IPS-15b (cell line): ENCODE data around the gene DSTYK.
A peak's percentile ranks its signal among the peaks of the same experiment; 100 is the strongest.
"Not testable (repeated sequence)": the region's sequence is repeated elsewhere in the genome, so short reads cannot be mapped to it uniquely, and the experiment has no call there.

Experiments used
- H3K27me3 ChIP-seq: one replicate; pipeline ENCODE4 v1.6.1; 2013; ENCODE audit warnings: low read length; ENCODE audit not compliant: control insufficient read depth, insufficient read depth
- H3K36me3 ChIP-seq: one replicate; pipeline ENCODE4 v1.6.1; 2013; ENCODE audit warnings: low read length; ENCODE audit not compliant: control insufficient read depth, insufficient read depth
- H3K4me1 ChIP-seq: one replicate; pipeline ENCODE4 v1.6.1; 2013; ENCODE audit warnings: mild to moderate bottlenecking, low read length; ENCODE audit not compliant: control insufficient read depth, insufficient read depth
- H3K4me3 ChIP-seq: one replicate; pipeline ENCODE4 v1.5.1; 2013; ENCODE audit warnings: low read depth, low read length
- H3K9ac ChIP-seq: one replicate; pipeline ENCODE4 v1.6.1; 2013; ENCODE audit warnings: low read depth, mild to moderate bottlenecking, low read length
- H3K9me3 ChIP-seq: one replicate; pipeline ENCODE4 v1.6.1; 2013; ENCODE audit warnings: mild to moderate bottlenecking, low read length; ENCODE audit not compliant: control insufficient read depth, insufficient read depth

DSTYK gene

DNA sequence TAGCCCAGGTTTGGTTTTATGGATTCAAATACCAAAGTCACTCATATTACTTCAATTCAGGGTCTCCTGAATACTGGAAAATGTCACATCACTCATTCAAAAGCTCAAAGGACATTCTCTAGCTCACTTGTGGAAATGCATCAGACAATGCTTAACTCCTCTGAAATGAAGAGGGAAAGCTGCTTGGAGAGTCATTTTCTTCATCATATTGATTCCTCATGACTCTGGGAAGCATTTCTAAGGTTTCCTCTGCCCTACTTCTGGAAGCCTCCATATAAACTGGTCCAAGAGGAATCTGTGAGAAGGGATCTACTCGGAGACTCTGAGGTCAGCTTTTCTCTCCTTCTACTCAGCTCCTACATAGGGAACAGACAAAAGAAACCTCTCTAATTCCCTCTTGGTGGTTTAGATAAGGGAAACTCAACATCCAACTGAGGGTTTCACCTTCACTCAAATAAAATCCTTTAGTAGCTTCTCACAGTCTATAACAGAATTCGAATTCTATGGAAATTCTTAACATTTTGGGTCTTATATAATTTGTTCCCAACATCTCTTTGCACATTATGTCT lies 53.4 kb downstream of the DSTYK start:
- Histone ChIP-seq H3K36me3 (peaks cover 57% of the 10 kb centered on the region), H3K9ac (no peak overlapping the region), H3K4me3 (no peak overlapping the region), H3K9me3 (peaks cover 17% of the 10 kb centered on the region), H3K27me3 (no peaks in the 10 kb centered on the region), H3K4me1 (no peaks in the 10 kb centered on the region)

- not testable (repeated sequence) for H3K4me3 ChIP-seq, H3K27me3 ChIP-seq, H3K4me1 ChIP-seq, H3K9ac ChIP-seq
- Histone ChIP-seq H3K9me3 (peaks cover 17% of the 10 kb centered on the region), H3K36me3 (peaks cover 44% of the 10 kb centered on the region)
These were observed 55.7 kb downstream of the DSTYK start for GRCh38 chr1:205155665-205156377.

DNA sequence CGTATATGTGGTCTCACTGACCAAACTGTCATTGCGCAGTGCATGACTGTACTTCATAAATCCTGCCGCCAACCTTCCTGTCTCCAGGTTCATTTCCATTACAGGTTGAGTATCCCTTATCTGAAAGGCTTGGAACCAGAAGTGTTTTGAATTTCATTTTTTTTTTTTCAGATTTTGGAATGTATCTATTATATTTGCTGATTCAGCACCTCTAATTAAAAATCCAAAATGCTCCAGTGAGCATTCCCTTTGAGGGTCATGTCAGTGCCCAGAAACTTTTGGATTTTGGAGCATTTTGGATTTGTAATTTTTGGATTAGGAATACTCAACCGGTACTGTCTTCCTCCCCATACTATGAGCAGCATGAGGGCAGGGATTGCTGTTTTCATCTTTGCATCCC lies 59.0 kb downstream of the DSTYK start:
- no peak overlapping the region for H3K4me3 ChIP-seq
- H3K36me3 ChIP-seq, result peaks cover 22% of the 10 kb centered on the region
- H3K9ac ChIP-seq, result no peak overlapping the region

DNA sequence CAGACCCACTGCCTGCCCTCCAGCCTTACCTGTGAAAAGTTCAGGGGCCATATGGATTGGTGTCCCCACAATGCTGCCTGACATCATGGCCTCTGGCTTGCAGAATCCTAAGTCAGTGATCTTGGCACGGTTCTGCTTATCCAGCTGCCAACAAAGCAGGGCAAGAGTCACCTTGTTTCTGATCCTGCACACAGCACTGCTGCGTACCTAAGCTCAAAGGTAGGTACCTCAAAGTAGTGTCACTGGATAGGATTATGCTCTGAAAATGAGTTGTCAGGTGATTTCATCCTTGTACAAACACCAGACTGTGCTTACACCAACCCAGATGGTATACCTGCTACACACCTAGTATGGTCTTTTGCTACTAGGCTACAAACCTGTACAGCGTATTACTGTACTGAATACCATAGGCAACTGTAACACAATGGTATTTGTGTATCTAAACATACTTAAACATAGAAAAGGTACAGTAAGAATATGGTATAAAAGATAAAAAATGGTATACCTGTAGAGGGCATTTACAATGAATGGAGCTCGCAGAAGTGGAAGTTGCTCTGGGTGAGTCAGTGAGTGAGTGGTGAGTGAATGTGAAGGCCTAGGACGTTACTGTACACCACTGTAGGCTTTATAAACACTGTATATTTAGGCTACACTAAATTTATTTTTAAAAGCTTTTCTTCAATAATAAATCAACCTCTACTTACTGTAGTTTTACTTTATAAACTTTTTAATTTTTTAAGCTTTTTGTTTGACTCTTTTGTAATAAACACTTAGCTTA lies 60.7 kb downstream of the DSTYK start:
- Histone ChIP-seq H3K4me3 (no peak overlapping the region), H3K27me3 (no peaks in the 10 kb centered on the region), H3K4me1 (no peaks in the 10 kb centered on the region), H3K36me3 (peaks cover 7% of the 10 kb centered on the region), H3K9ac (no peak overlapping the region), H3K9me3 (peaks cover 3% of the 10 kb centered on the region)

More for the DNA sequence above, 59.0 kb downstream of the DSTYK start:
- peaks cover 17% of the 10 kb centered on the region for H3K9me3 ChIP-seq
- H3K27me3 ChIP-seq, result no peaks in the 10 kb centered on the region
- H3K4me1 ChIP-seq, result no peaks in the 10 kb centered on the region

- Histone ChIP-seq H3K4me1 (no peaks in the 10 kb centered on the region), H3K36me3 (peaks cover 4% of the 10 kb centered on the region), H3K27me3 (no peaks in the 10 kb centered on the region), H3K4me3 (no peak overlapping the region), H3K9ac (no peak overlapping the region), H3K9me3 (no peaks in the 10 kb centered on the region)
These were observed 64.2 kb downstream of the DSTYK start for GRCh38 chr1:205147191-205147835.

DNA sequence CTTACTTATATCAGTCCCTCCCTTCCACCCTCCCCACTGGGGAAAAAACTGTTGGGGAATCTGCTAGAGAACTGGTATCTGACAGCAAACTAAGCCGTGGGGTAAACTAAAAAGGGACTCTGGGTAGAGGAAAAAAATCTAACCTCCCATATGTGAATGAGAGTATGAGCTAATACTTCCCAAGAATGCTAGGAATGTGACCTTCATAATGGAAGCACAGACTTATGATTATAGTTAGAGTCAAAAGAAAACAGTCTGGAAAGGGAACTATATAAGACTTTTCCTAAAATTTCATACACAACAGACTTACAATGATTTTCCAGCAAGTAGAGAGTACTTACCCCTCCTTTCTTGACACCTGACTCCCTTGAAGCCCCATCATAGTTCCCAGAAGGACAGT lies 66.8 kb downstream of the DSTYK start:
- Histone ChIP-seq H3K4me3 (no peak overlapping the region), H3K9ac (no peak overlapping the region), H3K36me3 (peaks cover 4% of the 10 kb centered on the region), H3K27me3 (no peaks in the 10 kb centered on the region), H3K4me1 (peaks cover 4% of the 10 kb centered on the region), H3K9me3 (no peaks in the 10 kb centered on the region)

DNA sequence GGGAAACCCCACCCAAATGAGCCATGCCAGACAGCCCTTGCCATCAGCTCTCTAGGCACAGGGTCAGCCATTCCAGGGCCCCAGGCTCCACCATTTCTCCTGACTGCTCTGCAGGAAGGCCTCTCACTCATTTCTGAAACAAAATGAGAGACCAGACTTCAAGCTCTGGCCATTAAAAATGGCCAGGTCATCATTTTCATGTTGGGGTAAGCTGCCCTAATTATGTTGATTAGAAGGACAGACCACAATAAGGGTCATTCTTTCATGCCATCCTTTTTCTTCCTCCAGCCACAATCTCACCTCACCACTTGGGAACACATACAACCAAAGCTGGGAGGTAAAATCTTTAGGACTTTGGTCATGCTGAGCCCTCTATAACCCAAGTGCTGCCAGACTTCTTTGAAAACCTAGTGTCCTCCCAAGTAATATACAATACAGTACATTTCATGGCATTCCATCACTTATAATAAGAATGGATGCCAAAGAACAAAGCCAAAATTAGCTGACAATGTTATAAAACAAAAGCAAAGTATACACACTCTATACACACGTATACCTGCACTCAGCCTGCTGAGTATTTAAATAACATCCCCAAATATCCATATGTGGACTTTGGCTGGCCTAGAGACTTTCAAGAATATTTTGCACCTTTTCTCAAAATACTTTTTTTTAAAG lies 67.3 kb downstream of the DSTYK start:
- Histone ChIP-seq H3K27me3 (no peaks in the 10 kb centered on the region), H3K4me1 (peaks cover 4% of the 10 kb centered on the region), H3K9me3 (no peaks in the 10 kb centered on the region)

GRCh38 chr1:205142102-205142469 lies 69.4 kb downstream of the DSTYK start:
- Histone ChIP-seq H3K9ac (no peak overlapping the region), H3K9me3 (no peaks in the 10 kb centered on the region), H3K4me3 (no peak overlapping the region), H3K4me1 (peaks cover 8% of the 10 kb centered on the region), H3K36me3 (no peaks in the 10 kb centered on the region), H3K27me3 (no peaks in the 10 kb centered on the region)

More for the DNA sequence above, 67.3 kb downstream of the DSTYK start:
- Histone ChIP-seq H3K4me3 (no peak overlapping the region), H3K9ac (no peak overlapping the region), H3K36me3 (peaks cover 4% of the 10 kb centered on the region)

DNA sequence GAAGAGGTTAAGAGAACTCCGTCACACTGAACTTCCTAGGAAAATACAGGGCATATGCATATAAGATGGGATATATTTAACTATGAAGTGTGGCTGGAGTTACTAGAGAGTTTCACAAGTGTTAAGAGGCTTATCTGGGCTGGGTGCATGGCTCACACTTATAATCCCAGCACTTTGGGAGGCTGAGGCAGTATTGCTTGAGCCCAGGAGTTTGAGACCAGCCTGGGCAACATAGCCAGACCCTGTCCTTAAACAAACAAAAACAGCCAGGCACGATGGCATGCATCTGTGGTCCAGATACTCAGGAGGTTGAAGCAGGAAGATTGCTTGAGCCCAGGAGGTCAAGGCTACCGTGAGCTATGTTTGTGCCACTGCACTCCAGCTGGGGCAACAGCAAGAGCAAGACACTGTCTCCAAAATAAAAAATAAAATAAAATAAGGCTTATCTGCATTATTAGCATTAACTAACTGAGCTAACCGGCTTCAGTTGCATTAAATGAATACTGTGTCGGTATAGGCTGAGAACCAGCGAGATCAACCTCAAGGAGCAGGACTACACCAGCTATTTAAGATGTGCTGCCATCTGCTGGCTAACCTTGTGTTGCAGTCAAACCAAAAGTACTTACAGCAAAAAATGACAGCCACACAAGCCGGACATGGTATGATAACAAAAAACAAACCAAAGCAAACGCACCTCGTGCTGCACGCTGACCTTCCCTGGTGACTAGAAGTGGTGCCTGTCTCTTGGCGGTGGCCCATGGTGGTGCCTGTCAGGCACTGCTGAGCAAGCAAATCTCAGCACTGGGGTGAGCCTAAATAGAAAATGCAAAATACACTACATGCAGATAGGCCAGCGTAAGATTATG lies 70.0 kb downstream of the DSTYK start:
- no peak overlapping the region for H3K9ac ChIP-seq
- H3K36me3 ChIP-seq, result no peaks in the 10 kb centered on the region
- H3K9me3 ChIP-seq, result no peaks in the 10 kb centered on the region
- H3K4me3 ChIP-seq, result no peak overlapping the region
- H3K4me1 ChIP-seq, result peaks cover 8% of the 10 kb centered on the region
- H3K27me3 ChIP-seq, result no peaks in the 10 kb centered on the region

DNA sequence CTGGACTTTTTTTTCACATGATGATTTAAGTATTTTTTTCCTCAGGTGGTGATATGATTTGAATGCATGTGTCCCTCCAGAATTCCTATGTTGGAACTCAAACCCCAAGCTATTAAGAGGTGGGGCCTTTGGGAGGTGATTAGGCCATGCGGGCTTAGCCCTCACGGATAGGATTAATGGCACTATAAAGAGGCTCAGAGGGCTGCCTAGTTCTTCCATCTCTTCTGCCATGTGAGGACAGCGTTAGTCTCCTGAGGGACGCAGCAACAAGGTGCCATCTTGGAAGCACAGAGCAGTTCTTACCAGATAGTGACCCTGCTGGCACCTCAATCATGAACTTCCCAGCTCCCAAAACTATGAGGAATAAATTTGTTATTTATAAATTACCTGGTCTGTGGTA lies 71.4 kb downstream of the DSTYK start:
- Histone ChIP-seq H3K36me3 (no peaks in the 10 kb centered on the region), H3K9me3 (no peaks in the 10 kb centered on the region), H3K27me3 (no peaks in the 10 kb centered on the region), H3K9ac (no peak overlapping the region), H3K4me3 (no peak overlapping the region), H3K4me1 (peaks cover 8% of the 10 kb centered on the region)

GRCh38 chr1:205137901-205138300 lies 73.6 kb downstream of the DSTYK start:
- Histone ChIP-seq H3K9me3 (no peaks in the 10 kb centered on the region), H3K9ac (peak overlapping the region; percentile 19), H3K4me1 (peaks cover 8% of the 10 kb centered on the region), H3K27me3 (no peaks in the 10 kb centered on the region), H3K36me3 (no peaks in the 10 kb centered on the region), H3K4me3 (no peak overlapping the region)
